ENCODE data around the gene RCAN1.

DNA sequence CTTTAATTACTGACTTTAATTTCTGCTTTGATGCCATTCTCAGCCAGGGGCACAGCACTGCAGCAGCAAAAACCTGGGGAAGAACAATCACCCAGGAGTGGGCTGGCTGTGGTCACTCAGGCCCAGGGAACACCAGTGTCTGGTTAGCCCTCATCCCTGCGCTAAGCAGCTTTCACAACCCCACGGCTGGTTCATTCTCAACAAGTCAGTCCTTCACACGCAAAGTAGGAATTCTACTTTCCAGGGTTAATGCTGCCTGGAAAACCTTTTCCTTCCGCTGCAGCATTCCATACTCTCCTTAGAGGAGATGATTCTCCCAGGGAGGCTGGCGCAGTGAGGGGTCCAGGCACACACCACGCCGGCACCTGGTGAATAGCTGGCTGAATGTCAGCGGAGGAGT lies 78.6 kb downstream of the RCAN1 start:
- TF ChIP-seq, protein P1, sequence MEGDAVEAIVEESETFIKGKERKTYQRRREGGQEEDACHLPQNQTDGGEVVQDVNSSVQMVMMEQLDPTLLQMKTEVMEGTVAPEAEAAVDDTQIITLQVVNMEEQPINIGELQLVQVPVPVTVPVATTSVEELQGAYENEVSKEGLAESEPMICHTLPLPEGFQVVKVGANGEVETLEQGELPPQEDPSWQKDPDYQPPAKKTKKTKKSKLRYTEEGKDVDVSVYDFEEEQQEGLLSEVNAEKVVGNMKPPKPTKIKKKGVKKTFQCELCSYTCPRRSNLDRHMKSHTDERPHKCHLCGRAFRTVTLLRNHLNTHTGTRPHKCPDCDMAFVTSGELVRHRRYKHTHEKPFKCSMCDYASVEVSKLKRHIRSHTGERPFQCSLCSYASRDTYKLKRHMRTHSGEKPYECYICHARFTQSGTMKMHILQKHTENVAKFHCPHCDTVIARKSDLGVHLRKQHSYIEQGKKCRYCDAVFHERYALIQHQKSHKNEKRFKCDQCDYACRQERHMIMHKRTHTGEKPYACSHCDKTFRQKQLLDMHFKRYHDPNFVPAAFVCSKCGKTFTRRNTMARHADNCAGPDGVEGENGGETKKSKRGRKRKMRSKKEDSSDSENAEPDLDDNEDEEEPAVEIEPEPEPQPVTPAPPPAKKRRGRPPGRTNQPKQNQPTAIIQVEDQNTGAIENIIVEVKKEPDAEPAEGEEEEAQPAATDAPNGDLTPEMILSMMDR (IDR thresholded peaks at IDR 0.05) = no peak
- TF ChIP-seq POLR2A (IDR thresholded peaks at IDR 0.05) (no peak), EP300 (IDR thresholded peaks at IDR 0.05) (no peak)
